Activated CD8-positive, alpha-beta memory T cell treated with anti-CD3 and anti-CD28 coated beads, Interleukin-2, amount 10 ng/mL, durations not matched to agents 7 days and 5 days (primary cell): Measurements from ENCODE around the gene POU2F1. TPM values are rescaled to one million over a fixed set of nuclear protein-coding genes. Genes with fewer than 3 reads are reported as not detected.

Source experiments
- ATAC-seq: fragments of 150-1000 bp; cut with Tn5 transposase; one replicate; pipeline ENCODE4 v1.10.0; 2021; ENCODE audit warnings: moderate library complexity
- CTCF ChIA-PET: fragments of 350-600 bp; sonication (Branson Sonifier 250); formaldehyde crosslinking; loops from one replicate; lab custom pipeline; 2021; ENCODE audit warnings: antibody characterized with exemption; lab: Charles Lee
- DNase-seq: peaks from one replicate; pipeline ENCODE4 v3.0.0-alpha.2; 2020
- H3K27ac Mint-ChIP-seq: one replicate; pipeline ENCODE4 v1.8.0; 2021; ENCODE audit warnings: mild to moderate bottlenecking, mixed read lengths
- H3K27me3 Mint-ChIP-seq: one replicate; pipeline ENCODE4 v1.8.0; 2021; ENCODE audit warnings: mixed read lengths
- H3K36me3 Mint-ChIP-seq: one replicate; pipeline ENCODE4 v1.8.0; 2021; ENCODE audit warnings: mild to moderate bottlenecking, mixed read lengths
- H3K4me1 Mint-ChIP-seq: one replicate; pipeline ENCODE4 v1.8.0; 2021; ENCODE audit warnings: mixed read lengths
- H3K4me3 Mint-ChIP-seq: one replicate; pipeline ENCODE4 v1.8.0; 2021; ENCODE audit warnings: mild to moderate bottlenecking, moderate library complexity, mixed read lengths
- H3K9me3 Mint-ChIP-seq: one replicate; pipeline ENCODE4 v1.8.0; 2022; ENCODE audit warnings: low read depth, mixed read lengths
- total RNA-seq, 2 experiments: library from RNA; stranded (reverse); gene quantifications; one replicate each; pipeline ENCODE4 v1.2.3, GENCODE V29; 2021

Gene POU2F1
- 10 to 100 TPM; 20.7 to 24.6 TPM for total RNA-seq

GRCh38 chr1:167220537-167221125, at the start of gene POU2F1:
TSS of gene POU2F1 (plus strand) at chr1:167220886. CDS start at chr1:167220898, 12 bp downstream.
- DNase-seq (peak; percentile 99), ATAC-seq (peak; percentile 86)
- H3K27me3 Mint-ChIP-seq, result no peaks in the 10 kb centered on the region
- CTCF ChIA-PET, result interaction anchor here (0.5 to 3.7 kb wide), 28 partner anchors 9 to 380 kb away, joined by 3 to 22 read pairs (median 5); partner anchors contain the start of genes CD247 and CREG1
- H3K4me1 Mint-ChIP-seq, result peaks cover 38% of the 10 kb centered on the region
- H3K9me3 Mint-ChIP-seq, result no peaks in the 10 kb centered on the region
- peak within 1 kb of the TSS; percentile 86 for H3K4me3 Mint-ChIP-seq
- peaks cover 4% of the 10 kb centered on the region for H3K36me3 Mint-ChIP-seq
- H3K27ac Mint-ChIP-seq, result peak within 1 kb of the TSS; percentile 94

GRCh38 chr1:167171286-167171929, 49.3 kb upstream of the POU2F1 start:
- Mint-ChIP-seq H3K4me3 (no peak overlapping the region), H3K27ac (no peak overlapping the region), H3K27me3 (peaks cover 33% of the 10 kb centered on the region), H3K4me1 (no peaks in the 10 kb centered on the region), H3K9me3 (no peaks in the 10 kb centered on the region), H3K36me3 (no peaks in the 10 kb centered on the region)
- ATAC-seq (no peak), DNase-seq (no peak)
- CTCF ChIA-PET, result no interaction called here

- no peak overlapping the region for H3K4me3 Mint-ChIP-seq
- CTCF ChIA-PET, result no interaction called here
- no peak overlapping the region for H3K27ac Mint-ChIP-seq
- H3K36me3 Mint-ChIP-seq, result no peaks in the 10 kb centered on the region
- H3K4me1 Mint-ChIP-seq, result no peaks in the 10 kb centered on the region
- H3K9me3 Mint-ChIP-seq, result no peaks in the 10 kb centered on the region
- no peak for DNase-seq
- H3K27me3 Mint-ChIP-seq, result peaks cover 21% of the 10 kb centered on the region
- ATAC-seq, result no peak
These were observed 47.0 kb upstream of the POU2F1 start for GRCh38 chr1:167173516-167174184.

GRCh38 chr1:167175901-167176300, 44.8 kb upstream of the POU2F1 start:
- Mint-ChIP-seq H3K27ac (no peak overlapping the region), H3K36me3 (no peaks in the 10 kb centered on the region), H3K9me3 (no peaks in the 10 kb centered on the region), H3K27me3 (peaks cover 8% of the 10 kb centered on the region), H3K4me3 (no peak overlapping the region), H3K4me1 (no peaks in the 10 kb centered on the region)
- CTCF ChIA-PET, result no interaction called here
- DNase-seq (no peak), ATAC-seq (no peak)

- no peaks in the 10 kb centered on the region for H3K9me3 Mint-ChIP-seq
- no peak overlapping the region for H3K27ac Mint-ChIP-seq
- ATAC-seq (no peak), DNase-seq (no peak)
- no peak overlapping the region for H3K4me3 Mint-ChIP-seq
- H3K27me3 Mint-ChIP-seq, result peaks cover 1% of the 10 kb centered on the region
- no peaks in the 10 kb centered on the region for H3K4me1 Mint-ChIP-seq
- CTCF ChIA-PET, result no interaction called here
- no peaks in the 10 kb centered on the region for H3K36me3 Mint-ChIP-seq
These were observed 41.9 kb upstream of the POU2F1 start for GRCh38 chr1:167178831-167179230.

GRCh38 chr1:167182571-167183320, 37.9 kb upstream of the POU2F1 start:
- ATAC-seq (no peak), DNase-seq (no peak)
- Mint-ChIP-seq H3K4me1 (no peaks in the 10 kb centered on the region), H3K27me3 (peaks cover 4% of the 10 kb centered on the region), H3K36me3 (no peaks in the 10 kb centered on the region), H3K4me3 (no peak overlapping the region), H3K9me3 (no peaks in the 10 kb centered on the region), H3K27ac (no peak overlapping the region)
- CTCF ChIA-PET, result interaction anchor here (0.5 to 1.0 kb wide), 2 partner anchors 61 to 276 kb away, joined by 3 read pairs; no protein-coding TSS in a partner anchor

- ATAC-seq (no peak), DNase-seq (no peak)
- Mint-ChIP-seq H3K36me3 (no peaks in the 10 kb centered on the region), H3K27ac (no peak overlapping the region), H3K4me3 (no peak overlapping the region), H3K4me1 (no peaks in the 10 kb centered on the region), H3K27me3 (peaks cover 6% of the 10 kb centered on the region), H3K9me3 (no peaks in the 10 kb centered on the region)
- CTCF ChIA-PET, result no interaction called here
These were observed 36.6 kb upstream of the POU2F1 start for GRCh38 chr1:167184081-167184480.

- H3K36me3 Mint-ChIP-seq, result no peaks in the 10 kb centered on the region
- ATAC-seq, result no peak
- no peaks in the 10 kb centered on the region for H3K9me3 Mint-ChIP-seq
- H3K27ac Mint-ChIP-seq, result no peak overlapping the region
- DNase-seq, result no peak
- CTCF ChIA-PET, result interaction anchor here (0.6 kb wide), 1 partner anchor 703 kb away, joined by 3 read pairs; no protein-coding TSS in a partner anchor
- no peaks in the 10 kb centered on the region for H3K4me1 Mint-ChIP-seq
- H3K4me3 Mint-ChIP-seq, result no peak overlapping the region
- peaks cover 8% of the 10 kb centered on the region for H3K27me3 Mint-ChIP-seq
These were observed 35.6 kb upstream of the POU2F1 start for GRCh38 chr1:167185062-167185461.

- no peaks in the 10 kb centered on the region for H3K4me1 Mint-ChIP-seq
- no peak for ATAC-seq
- no peak overlapping the region for H3K27ac Mint-ChIP-seq
- H3K27me3 Mint-ChIP-seq, result peaks cover 8% of the 10 kb centered on the region
- DNase-seq, result no peak
- no peaks in the 10 kb centered on the region for H3K36me3 Mint-ChIP-seq
- H3K9me3 Mint-ChIP-seq, result no peaks in the 10 kb centered on the region
- no peak overlapping the region for H3K4me3 Mint-ChIP-seq
- CTCF ChIA-PET, result interaction anchor here (0.6 to 0.9 kb wide), 2 partner anchors 354 to 702 kb away, joined by 3 read pairs; no protein-coding TSS in a partner anchor
These were observed 34.6 kb upstream of the POU2F1 start for GRCh38 chr1:167185974-167186657.

GRCh38 chr1:167186771-167187170, 33.9 kb upstream of the POU2F1 start:
- H3K27me3 Mint-ChIP-seq, result peaks cover 8% of the 10 kb centered on the region
- no peaks in the 10 kb centered on the region for H3K4me1 Mint-ChIP-seq
- CTCF ChIA-PET, result interaction anchor here (0.9 kb wide), 1 partner anchor 353 kb away, joined by 3 read pairs; no protein-coding TSS in a partner anchor
- no peaks in the 10 kb centered on the region for H3K9me3 Mint-ChIP-seq
- ATAC-seq, result no peak
- no peak overlapping the region for H3K27ac Mint-ChIP-seq
- H3K36me3 Mint-ChIP-seq, result no peaks in the 10 kb centered on the region
- no peak overlapping the region for H3K4me3 Mint-ChIP-seq
- DNase-seq, result no peak

- no peak for ATAC-seq
- Mint-ChIP-seq H3K27ac (no peak overlapping the region), H3K4me1 (no peaks in the 10 kb centered on the region), H3K4me3 (no peak overlapping the region), H3K36me3 (no peaks in the 10 kb centered on the region), H3K27me3 (peaks cover 8% of the 10 kb centered on the region), H3K9me3 (no peaks in the 10 kb centered on the region)
- CTCF ChIA-PET, result no interaction called here
- no peak for DNase-seq
These were observed 29.9 kb upstream of the POU2F1 start for GRCh38 chr1:167190747-167191237.

GRCh38 chr1:167191958-167192357, 28.7 kb upstream of the POU2F1 start:
- ATAC-seq, result no peak
- Mint-ChIP-seq H3K9me3 (no peaks in the 10 kb centered on the region), H3K36me3 (no peaks in the 10 kb centered on the region), H3K4me3 (no peak overlapping the region), H3K27ac (no peak overlapping the region), H3K4me1 (no peaks in the 10 kb centered on the region), H3K27me3 (peaks cover 8% of the 10 kb centered on the region)
- CTCF ChIA-PET, result no interaction called here
- no peak for DNase-seq
